ENCODE data around the gene RASSF3. TPM values are rescaled to one million over a fixed set of nuclear protein-coding genes. Genes with fewer than 3 reads are reported as not detected.

The RASSF3 gene
- total and polyA plus RNA-seq, 2 of the 13 experiments (the other 11 are each of a cell fraction or from before 2014, with no cell fraction given), result 15.5 to 16.0 TPM

GRCh38 chr12:64610660-64611340 is 505 bp downstream of the RASSF3 start (continued):
- TF ChIP-seq, protein P1, sequence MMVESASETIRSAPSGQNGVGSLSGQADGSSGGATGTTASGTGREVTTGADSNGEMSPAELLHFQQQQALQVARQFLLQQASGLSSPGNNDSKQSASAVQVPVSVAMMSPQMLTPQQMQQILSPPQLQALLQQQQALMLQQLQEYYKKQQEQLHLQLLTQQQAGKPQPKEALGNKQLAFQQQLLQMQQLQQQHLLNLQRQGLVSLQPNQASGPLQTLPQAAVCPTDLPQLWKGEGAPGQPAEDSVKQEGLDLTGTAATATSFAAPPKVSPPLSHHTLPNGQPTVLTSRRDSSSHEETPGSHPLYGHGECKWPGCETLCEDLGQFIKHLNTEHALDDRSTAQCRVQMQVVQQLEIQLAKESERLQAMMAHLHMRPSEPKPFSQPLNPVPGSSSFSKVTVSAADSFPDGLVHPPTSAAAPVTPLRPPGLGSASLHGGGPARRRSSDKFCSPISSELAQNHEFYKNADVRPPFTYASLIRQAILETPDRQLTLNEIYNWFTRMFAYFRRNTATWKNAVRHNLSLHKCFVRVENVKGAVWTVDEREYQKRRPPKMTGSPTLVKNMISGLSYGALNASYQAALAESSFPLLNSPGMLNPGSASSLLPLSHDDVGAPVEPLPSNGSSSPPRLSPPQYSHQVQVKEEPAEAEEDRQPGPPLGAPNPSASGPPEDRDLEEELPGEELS (CRISPR knock-in tag; IDR thresholded peaks at IDR 0.05), result 0 out of 2 replicates have a peak, but pooled peaks have one; percentile 12
- TF ChIP-seq KMT2A (CRISPR knock-in tag; IDR thresholded peaks at IDR 0.05) (peak; percentile 78), ARID4A (CRISPR knock-in tag; IDR thresholded peaks at IDR 0.05; ENCODE audit: borderline replicate concordance) (peak; percentile 62), MAFF (IDR thresholded peaks at IDR 0.05; ENCODE audit: low read depth, low read length) (no peak), CSRNP1 (CRISPR knock-in tag; IDR thresholded peaks at IDR 0.05) (no peak), ZMYM2 (CRISPR knock-in tag; IDR thresholded peaks at IDR 0.05) (no peak), IRX3 (CRISPR knock-in tag; IDR thresholded peaks at IDR 0.05; ENCODE audit: borderline replicate concordance, low read depth) (no peak; the same call in 1 of the 2 replicates), TBX2 (CRISPR knock-in tag; IDR thresholded peaks at IDR 0.05; ENCODE audit: borderline replicate concordance) (0 out of 2 replicates have a peak, but pooled peaks have one; percentile 12), ZNF441 (CRISPR knock-in tag; IDR thresholded peaks at IDR 0.05; ENCODE audit: borderline replicate concordance) (0 out of 2 replicates have a peak, but pooled peaks have one; percentile 0), ZNF761 (CRISPR knock-in tag; conservative IDR thresholded peaks at IDR 0.05) (no peak), ZNF414 (CRISPR knock-in tag; IDR thresholded peaks at IDR 0.05) (0 out of 2 replicates have a peak, but pooled peaks have one; percentile 66), GPBP1L1 (CRISPR knock-in tag; IDR thresholded peaks at IDR 0.05) (no peak), ZNF567 (CRISPR knock-in tag; IDR thresholded peaks at IDR 0.05; ENCODE audit: borderline replicate concordance) (no peak), SETDB1 (CRISPR knock-in tag; IDR thresholded peaks at IDR 0.05; ENCODE audit: borderline replicate concordance) (no peak), STAG1 (CRISPR knock-in tag; IDR thresholded peaks at IDR 0.05) (no peak)
- TF ChIP-seq, protein P2, sequence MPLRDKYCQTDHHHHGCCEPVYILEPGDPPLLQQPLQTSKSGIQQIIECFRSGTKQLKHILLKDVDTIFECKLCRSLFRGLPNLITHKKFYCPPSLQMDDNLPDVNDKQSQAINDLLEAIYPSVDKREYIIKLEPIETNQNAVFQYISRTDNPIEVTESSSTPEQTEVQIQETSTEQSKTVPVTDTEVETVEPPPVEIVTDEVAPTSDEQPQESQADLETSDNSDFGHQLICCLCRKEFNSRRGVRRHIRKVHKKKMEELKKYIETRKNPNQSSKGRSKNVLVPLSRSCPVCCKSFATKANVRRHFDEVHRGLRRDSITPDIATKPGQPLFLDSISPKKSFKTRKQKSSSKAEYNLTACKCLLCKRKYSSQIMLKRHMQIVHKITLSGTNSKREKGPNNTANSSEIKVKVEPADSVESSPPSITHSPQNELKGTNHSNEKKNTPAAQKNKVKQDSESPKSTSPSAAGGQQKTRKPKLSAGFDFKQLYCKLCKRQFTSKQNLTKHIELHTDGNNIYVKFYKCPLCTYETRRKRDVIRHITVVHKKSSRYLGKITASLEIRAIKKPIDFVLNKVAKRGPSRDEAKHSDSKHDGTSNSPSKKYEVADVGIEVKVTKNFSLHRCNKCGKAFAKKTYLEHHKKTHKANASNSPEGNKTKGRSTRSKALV (CRISPR knock-in tag; IDR thresholded peaks at IDR 0.05), result peak; percentile 69; the same call in 1 of the 2 replicates

Data from HepG2 (cell line).